SK-N-MC (cell line): ENCODE results near the gene SLC9A9.

ENCODE experiments used
- FOXP2 ChIP-seq: optimal IDR thresholded peaks from 2 replicates; pipeline ENCODE3; 2011; ENCODE audit warnings: mild to moderate bottlenecking, moderate library complexity; ENCODE audit not compliant: insufficient read depth; ENCODE audit errors: extremely low read length, control extremely low read depth
- POLR2AphosphoS5 ChIP-seq: IDR thresholded peaks from 2 replicates; pipeline ENCODE4 v1.6.1; 2012; ENCODE audit warnings: mild to moderate bottlenecking, low read depth, low read length, borderline replicate concordance

DNA sequence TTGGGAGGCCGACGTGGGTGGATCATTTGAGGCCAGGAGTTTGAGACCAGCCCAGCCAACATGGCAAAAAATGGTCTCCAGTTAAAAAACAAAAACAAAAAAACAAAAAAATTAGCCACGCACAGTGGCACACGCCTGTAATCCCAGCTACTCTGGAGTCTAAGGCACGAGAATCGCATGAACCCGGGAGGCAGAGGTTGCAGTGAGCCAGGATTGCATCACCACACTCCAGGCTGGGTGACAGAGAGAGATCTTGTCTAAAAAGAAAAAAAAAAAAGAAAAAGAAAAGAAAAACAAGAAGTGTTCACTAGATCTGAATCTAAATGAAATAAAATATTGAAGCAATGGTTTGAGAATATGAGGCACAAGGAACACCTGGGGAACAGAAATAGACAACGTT lies 36.7 kb downstream of the SLC9A9 start:
- TF ChIP-seq FOXP2: no peak
- TF ChIP-seq POLR2AphosphoS5: no peak
